ENCODE results near the gene GRM7. TPM values are rescaled to one million over a fixed set of nuclear protein-coding genes. Genes with fewer than 3 reads are reported as not detected.

The GRM7 gene
- total and polyA plus RNA-seq, 2 donors (not counting 1 experiment from before 2014, with no cell fraction given) = not detected

GRCh38 chr3:7752005-7752404 is 891.1 kb downstream of the GRM7 start:
- DNase-seq = no peak
- H3K9ac ChIP-seq (ENCODE audit: low read length) = no peak overlapping the region
- no peaks in the 10 kb centered on the region for H3K36me3 ChIP-seq (replicated peaks in 1 of 2; ENCODE audit: control extremely low read depth in 1 of 2, control insufficient read depth in 1 of 2, extremely low read depth in 1 of 2, insufficient read depth in 2 of 2, low read length in 1 of 2)
- no peaks in the 10 kb centered on the region for H3K27me3 Mint-ChIP-seq
- H3K27me3 ChIP-seq (replicated peaks in 1 of 4; ENCODE audit: control extremely low read depth in 1 of 4, control insufficient read depth in 3 of 4, insufficient read depth in 4 of 4, low read length in 3 of 4) = no peaks in the 10 kb centered on the region
- intact Hi-C loops (cut with micrococcal nuclease) = no loop called here
- no peak overlapping the region for H3K4me3 ChIP-seq (ENCODE audit: control extremely low read depth in 1 of 5, extremely low read depth in 1 of 5, insufficient read depth in 1 of 5, low read depth in 2 of 5, low read length in 4 of 5)
- no peak overlapping the region for H3K4me3 Mint-ChIP-seq
- WGBS (ENCODE audit: insufficient coverage) = no CpG with 5 or more reads among the region's 1 CpG
- no peaks in the 10 kb centered on the region for H3K4me1 Mint-ChIP-seq
- no peaks in the 10 kb centered on the region for H3K9me3 ChIP-seq (ENCODE audit: control extremely low read depth in 1 of 3, control insufficient read depth in 2 of 3, insufficient read depth in 1 of 3, low read length in 2 of 3)
- ChIA-PET POLR2A (no interaction called here), CTCF (no interaction called here)
- H3K27ac ChIP-seq (ENCODE audit: low read length in 2 of 2) = no peak overlapping the region
- no peaks in the 10 kb centered on the region for H4K20me1 ChIP-seq (ENCODE audit: control insufficient read depth, insufficient read depth, low read length, poor library complexity, severe bottlenecking)
- no peak overlapping the region for H2AFZ ChIP-seq (ENCODE audit: insufficient read depth, low read depth, low read length, poor library complexity, severe bottlenecking)
- no peak for TF ChIP-seq EZH2 (IDR thresholded peaks at IDR 0.05; ENCODE audit: borderline replicate concordance, insufficient read depth, low read depth, low read length, poor library complexity, severe bottlenecking)
- TF ChIP-seq, protein P1, sequence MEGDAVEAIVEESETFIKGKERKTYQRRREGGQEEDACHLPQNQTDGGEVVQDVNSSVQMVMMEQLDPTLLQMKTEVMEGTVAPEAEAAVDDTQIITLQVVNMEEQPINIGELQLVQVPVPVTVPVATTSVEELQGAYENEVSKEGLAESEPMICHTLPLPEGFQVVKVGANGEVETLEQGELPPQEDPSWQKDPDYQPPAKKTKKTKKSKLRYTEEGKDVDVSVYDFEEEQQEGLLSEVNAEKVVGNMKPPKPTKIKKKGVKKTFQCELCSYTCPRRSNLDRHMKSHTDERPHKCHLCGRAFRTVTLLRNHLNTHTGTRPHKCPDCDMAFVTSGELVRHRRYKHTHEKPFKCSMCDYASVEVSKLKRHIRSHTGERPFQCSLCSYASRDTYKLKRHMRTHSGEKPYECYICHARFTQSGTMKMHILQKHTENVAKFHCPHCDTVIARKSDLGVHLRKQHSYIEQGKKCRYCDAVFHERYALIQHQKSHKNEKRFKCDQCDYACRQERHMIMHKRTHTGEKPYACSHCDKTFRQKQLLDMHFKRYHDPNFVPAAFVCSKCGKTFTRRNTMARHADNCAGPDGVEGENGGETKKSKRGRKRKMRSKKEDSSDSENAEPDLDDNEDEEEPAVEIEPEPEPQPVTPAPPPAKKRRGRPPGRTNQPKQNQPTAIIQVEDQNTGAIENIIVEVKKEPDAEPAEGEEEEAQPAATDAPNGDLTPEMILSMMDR (IDR thresholded peaks at IDR 0.05) = no peak
- H3K79me2 ChIP-seq (ENCODE audit: control insufficient read depth, insufficient read depth, low read length) = no peaks in the 10 kb centered on the region
- H3K9me3 Mint-ChIP-seq (ENCODE audit: insufficient read depth) = peaks cover 2% of the 10 kb centered on the region
- H3K4me2 ChIP-seq (replicated peaks; ENCODE audit: low read depth, low read length, poor library complexity, severe bottlenecking) = no peak overlapping the region
- ATAC-seq (ENCODE audit: low read depth) = no peak
- no peak overlapping the region for H3K27ac Mint-ChIP-seq
- no peaks in the 10 kb centered on the region for H3K4me1 ChIP-seq (ENCODE audit: control insufficient read depth in 2 of 2, insufficient read depth in 2 of 2, low read length in 2 of 2)

DNA sequence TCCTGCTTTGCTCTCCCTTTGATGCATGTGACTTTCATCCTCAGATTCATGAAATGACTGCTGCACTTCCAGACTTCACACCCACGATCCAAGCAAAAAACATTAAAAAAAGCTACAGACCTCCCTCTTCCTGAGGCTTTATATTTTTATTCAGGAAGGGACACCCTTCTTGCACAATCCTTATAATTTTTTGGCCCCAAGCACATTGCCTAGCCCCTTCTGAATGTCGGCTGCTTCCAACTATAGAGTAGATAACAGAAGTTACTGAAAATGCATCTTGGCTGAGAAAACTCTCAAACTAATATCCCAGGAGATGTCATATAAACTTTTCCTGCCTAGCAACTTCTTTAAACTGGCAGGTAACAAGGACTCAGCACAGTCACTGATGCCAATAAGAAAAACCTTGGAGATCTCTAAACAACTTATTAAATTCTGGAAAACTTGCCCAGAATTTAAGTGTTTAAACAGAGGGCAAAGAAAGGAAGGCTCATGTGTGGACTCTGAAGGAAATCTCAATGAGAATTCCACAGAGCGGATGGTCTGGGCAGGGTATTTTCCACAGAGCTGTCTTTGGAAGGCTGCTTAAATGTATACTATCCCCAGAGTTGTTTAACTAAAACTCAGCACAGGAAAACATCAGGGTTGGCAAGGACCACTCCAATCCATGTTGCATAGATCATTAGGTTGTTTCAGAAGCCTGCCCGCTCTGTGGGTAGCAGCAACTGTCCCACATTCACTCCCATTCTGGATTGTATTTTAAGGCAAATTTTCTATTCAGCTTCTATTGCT is 893.9 kb downstream of the GRM7 start:
- Histone ChIP-seq H3K9ac (ENCODE audit: low read length) (no peak overlapping the region), H3K4me3 (ENCODE audit: control extremely low read depth in 1 of 5, extremely low read depth in 1 of 5, insufficient read depth in 1 of 5, low read depth in 2 of 5, low read length in 4 of 5) (no peak overlapping the region), H2AFZ (ENCODE audit: insufficient read depth, low read depth, low read length, poor library complexity, severe bottlenecking) (no peak overlapping the region), H3K79me2 (ENCODE audit: control insufficient read depth, insufficient read depth, low read length) (no peaks in the 10 kb centered on the region), H3K4me1 (ENCODE audit: control insufficient read depth in 2 of 2, insufficient read depth in 2 of 2, low read length in 2 of 2) (no peaks in the 10 kb centered on the region), H3K27ac (ENCODE audit: low read length in 2 of 2) (no peak overlapping the region), H3K36me3 (replicated peaks in 1 of 2; ENCODE audit: control extremely low read depth in 1 of 2, control insufficient read depth in 1 of 2, extremely low read depth in 1 of 2, insufficient read depth in 2 of 2, low read length in 1 of 2) (no peaks in the 10 kb centered on the region), H3K9me3 (ENCODE audit: control extremely low read depth in 1 of 3, control insufficient read depth in 2 of 3, insufficient read depth in 1 of 3, low read length in 2 of 3) (no peaks in the 10 kb centered on the region), H4K20me1 (ENCODE audit: control insufficient read depth, insufficient read depth, low read length, poor library complexity, severe bottlenecking) (no peaks in the 10 kb centered on the region), H3K27me3 (replicated peaks in 1 of 4; ENCODE audit: control extremely low read depth in 1 of 4, control insufficient read depth in 3 of 4, insufficient read depth in 4 of 4, low read length in 3 of 4) (no peaks in the 10 kb centered on the region), H3K4me2 (replicated peaks; ENCODE audit: low read depth, low read length, poor library complexity, severe bottlenecking) (no peak overlapping the region)
- ATAC-seq (ENCODE audit: low read depth) (no peak), DNase-seq (no peak)
- ChIA-PET CTCF (no interaction called here), POLR2A (no interaction called here)
- Mint-ChIP-seq H3K4me3 (no peak overlapping the region), H3K4me1 (no peaks in the 10 kb centered on the region), H3K9me3 (ENCODE audit: insufficient read depth) (peaks cover 2% of the 10 kb centered on the region), H3K27me3 (no peaks in the 10 kb centered on the region), H3K27ac (no peak overlapping the region)
- intact Hi-C loops (cut with micrococcal nuclease) = no loop called here
- WGBS (ENCODE audit: insufficient coverage) = 87% methylated on average over 3 of the region's 4 CpGs
- TF ChIP-seq, protein P1 (IDR thresholded peaks at IDR 0.05) = no peak
- TF ChIP-seq EZH2 (IDR thresholded peaks at IDR 0.05; ENCODE audit: borderline replicate concordance, insufficient read depth, low read depth, low read length, poor library complexity, severe bottlenecking) = no peak
